IPS-15b (cell line): ENCODE results near the gene DYNC2H1.
"Not testable (repeated sequence)": the region's sequence is repeated elsewhere in the genome, so short reads cannot be mapped to it uniquely, and the experiment has no call there.

ENCODE experiments used
- H3K27me3 ChIP-seq: one replicate; pipeline ENCODE4 v1.6.1; 2013; ENCODE audit warnings: low read length; ENCODE audit not compliant: control insufficient read depth, insufficient read depth
- H3K36me3 ChIP-seq: one replicate; pipeline ENCODE4 v1.6.1; 2013; ENCODE audit warnings: low read length; ENCODE audit not compliant: control insufficient read depth, insufficient read depth
- H3K4me1 ChIP-seq: one replicate; pipeline ENCODE4 v1.6.1; 2013; ENCODE audit warnings: mild to moderate bottlenecking, low read length; ENCODE audit not compliant: control insufficient read depth, insufficient read depth
- H3K4me3 ChIP-seq: one replicate; pipeline ENCODE4 v1.5.1; 2013; ENCODE audit warnings: low read depth, low read length
- H3K9ac ChIP-seq: one replicate; pipeline ENCODE4 v1.6.1; 2013; ENCODE audit warnings: low read depth, mild to moderate bottlenecking, low read length
- H3K9me3 ChIP-seq: one replicate; pipeline ENCODE4 v1.6.1; 2013; ENCODE audit warnings: mild to moderate bottlenecking, low read length; ENCODE audit not compliant: control insufficient read depth, insufficient read depth

DYNC2H1 gene

GRCh38 chr11:103141986-103142385, 32.8 kb downstream of the DYNC2H1 start:
- not testable (repeated sequence) for H3K9ac ChIP-seq, H3K4me1 ChIP-seq, H3K4me3 ChIP-seq, H3K36me3 ChIP-seq, H3K9me3 ChIP-seq, H3K27me3 ChIP-seq

GRCh38 chr11:103147627-103148026, 38.4 kb downstream of the DYNC2H1 start:
- H3K4me1 ChIP-seq: no peaks in the 10 kb centered on the region
- H3K27me3 ChIP-seq: no peaks in the 10 kb centered on the region
- H3K4me3 ChIP-seq: no peak overlapping the region
- no peaks in the 10 kb centered on the region for H3K9me3 ChIP-seq
- H3K9ac ChIP-seq: no peak overlapping the region
- H3K36me3 ChIP-seq: no peaks in the 10 kb centered on the region

GRCh38 chr11:103157542-103157941, 48.3 kb downstream of the DYNC2H1 start:
- Histone ChIP-seq H3K36me3 (no peaks in the 10 kb centered on the region), H3K4me1 (no peaks in the 10 kb centered on the region), H3K9me3 (no peaks in the 10 kb centered on the region), H3K27me3 (no peaks in the 10 kb centered on the region), H3K4me3 (no peak overlapping the region), H3K9ac (no peak overlapping the region)

GRCh38 chr11:103164093-103164796, 55.0 kb downstream of the DYNC2H1 start:
- Histone ChIP-seq H3K9ac (no peak overlapping the region), H3K36me3 (peaks cover 4% of the 10 kb centered on the region), H3K4me1 (no peaks in the 10 kb centered on the region), H3K4me3 (no peak overlapping the region), H3K27me3 (no peaks in the 10 kb centered on the region), H3K9me3 (no peaks in the 10 kb centered on the region)

GRCh38 chr11:103167166-103167565, 57.9 kb downstream of the DYNC2H1 start:
- Histone ChIP-seq H3K4me1 (no peaks in the 10 kb centered on the region), H3K36me3 (peaks cover 4% of the 10 kb centered on the region), H3K4me3 (no peak overlapping the region), H3K9ac (no peak overlapping the region), H3K9me3 (no peaks in the 10 kb centered on the region), H3K27me3 (no peaks in the 10 kb centered on the region)

- Histone ChIP-seq H3K4me3 (no peak overlapping the region), H3K36me3 (no peaks in the 10 kb centered on the region), H3K4me1 (no peaks in the 10 kb centered on the region), H3K9ac (no peak overlapping the region), H3K27me3 (no peaks in the 10 kb centered on the region), H3K9me3 (no peaks in the 10 kb centered on the region)
Observed at GRCh38 chr11:103170865-103171264, 61.6 kb downstream of the DYNC2H1 start.

GRCh38 chr11:103175461-103176129, 66.4 kb downstream of the DYNC2H1 start:
- H3K36me3 ChIP-seq: no peaks in the 10 kb centered on the region
- no peaks in the 10 kb centered on the region for H3K4me1 ChIP-seq
- H3K9ac ChIP-seq: no peak overlapping the region
- no peaks in the 10 kb centered on the region for H3K27me3 ChIP-seq
- H3K9me3 ChIP-seq: no peaks in the 10 kb centered on the region
- H3K4me3 ChIP-seq: no peak overlapping the region

- Histone ChIP-seq H3K36me3 (no peaks in the 10 kb centered on the region), H3K4me3 (no peak overlapping the region), H3K27me3 (no peaks in the 10 kb centered on the region), H3K9ac (no peak overlapping the region), H3K4me1 (no peaks in the 10 kb centered on the region), H3K9me3 (no peaks in the 10 kb centered on the region)
Observed at GRCh38 chr11:103183981-103184611, 74.9 kb downstream of the DYNC2H1 start.

- no peaks in the 10 kb centered on the region for H3K36me3 ChIP-seq
- H3K9ac ChIP-seq: no peak overlapping the region
- no peaks in the 10 kb centered on the region for H3K4me1 ChIP-seq
- H3K4me3 ChIP-seq: no peak overlapping the region
- H3K9me3 ChIP-seq: no peaks in the 10 kb centered on the region
- no peaks in the 10 kb centered on the region for H3K27me3 ChIP-seq
Observed at GRCh38 chr11:103202048-103202651, 92.9 kb downstream of the DYNC2H1 start.

- no peaks in the 10 kb centered on the region for H3K9me3 ChIP-seq
- H3K4me1 ChIP-seq: no peaks in the 10 kb centered on the region
- no peaks in the 10 kb centered on the region for H3K36me3 ChIP-seq
Observed at GRCh38 chr11:103210543-103210942, 101.3 kb downstream of the DYNC2H1 start.

GRCh38 chr11:103215812-103216211, 106.6 kb downstream of the DYNC2H1 start:
- Histone ChIP-seq H3K4me3 (no peak overlapping the region), H3K36me3 (no peaks in the 10 kb centered on the region), H3K4me1 (no peaks in the 10 kb centered on the region), H3K27me3 (no peaks in the 10 kb centered on the region), H3K9ac (no peak overlapping the region), H3K9me3 (no peaks in the 10 kb centered on the region)

More at GRCh38 chr11:103210543-103210942, 101.3 kb downstream of the DYNC2H1 start:
- no peaks in the 10 kb centered on the region for H3K27me3 ChIP-seq
- no peak overlapping the region for H3K4me3 ChIP-seq
- H3K9ac ChIP-seq: no peak overlapping the region
